Left colon (tissue), 2 donors: ENCODE data around the gene ATPAF2. TPM values are rescaled to one million over a fixed set of nuclear protein-coding genes. Genes with fewer than 3 reads are reported as not detected.
A peak's percentile ranks its signal among the peaks of the same experiment; 100 is the strongest.

Experiments used
- ATAC-seq: fragments of 200-7000 bp; cut with Tn5 transposase; one replicate; pipeline ENCODE4 v1.9.1; 2020; ENCODE audit warnings: mild to moderate bottlenecking, moderate library complexity
- DNase-seq, 2 donors: peaks; one replicate each; pipeline ENCODE4 v3.0.0-alpha.2; 2020
- intact Hi-C, 2 donors: fragments of 100-400 bp; cut with DNase I in 1 of 2; cut with micrococcal nuclease in 1 of 2; formaldehyde crosslinking; loops; one replicate each; pipeline versions ENCODE4 v1.11.2 to v1.14.0; 2022; cut with DNase I, micrococcal nuclease
- total RNA-seq, 2 donors: library from RNA; stranded (reverse); fragmentation: NEBNext Ultra II Directional; extraction: Animal tissue kit (Norgen Biotek cat#: 25700); gene quantifications; one replicate each; pipeline ENCODE4 v1.2.1, GENCODE V29; 2021
- donor health status: DM: no; HTN: no; CAD: no.
- donor health status: DM: yes; HTN: yes; CAD: no.

Gene ATPAF2
- total RNA-seq, 2 donors from 2014 or later, result 29.0 to 32.0 TPM

DNA sequence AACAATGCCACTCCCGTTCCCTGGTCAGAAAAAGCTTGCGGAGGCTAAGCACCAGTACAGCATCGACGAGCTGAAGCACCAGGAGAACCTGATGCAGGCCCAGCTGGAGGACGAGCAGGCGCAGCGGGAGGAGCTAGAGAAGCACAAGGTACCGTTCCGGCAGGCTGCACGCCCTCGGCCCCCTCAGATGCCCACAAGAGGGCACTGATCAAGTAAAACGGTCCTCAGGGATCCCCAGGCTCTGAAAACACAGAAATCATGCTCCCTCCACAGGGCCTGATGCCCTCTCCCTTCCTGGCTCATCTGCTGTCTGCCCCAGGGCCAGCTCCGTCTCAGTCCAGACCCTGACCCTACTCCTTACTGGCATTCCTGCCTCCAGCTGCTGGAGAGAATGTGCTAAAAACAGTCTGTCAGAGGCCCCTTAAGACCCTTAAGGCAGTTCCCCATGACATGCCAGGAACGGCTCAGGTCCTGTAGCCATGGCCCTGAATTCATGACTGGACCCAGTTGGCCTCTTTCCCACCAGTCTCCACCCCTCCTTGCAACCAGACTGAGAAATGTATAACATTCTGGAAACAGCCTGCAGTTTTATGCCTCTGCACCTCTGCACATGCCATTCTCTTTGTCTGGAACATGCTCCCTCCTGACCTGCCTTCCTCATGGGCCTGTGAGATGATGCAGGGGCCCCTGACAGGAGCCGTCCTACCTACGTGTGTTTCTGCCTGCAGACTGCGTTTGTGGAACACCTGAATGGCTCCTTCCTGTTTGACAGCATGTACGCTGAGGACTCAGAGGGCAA is 44.5 kb downstream of the ATPAF2 start:
- ATAC-seq (no peak), DNase-seq (no peak)
- intact Hi-C loops, result no loop called here

DNA sequence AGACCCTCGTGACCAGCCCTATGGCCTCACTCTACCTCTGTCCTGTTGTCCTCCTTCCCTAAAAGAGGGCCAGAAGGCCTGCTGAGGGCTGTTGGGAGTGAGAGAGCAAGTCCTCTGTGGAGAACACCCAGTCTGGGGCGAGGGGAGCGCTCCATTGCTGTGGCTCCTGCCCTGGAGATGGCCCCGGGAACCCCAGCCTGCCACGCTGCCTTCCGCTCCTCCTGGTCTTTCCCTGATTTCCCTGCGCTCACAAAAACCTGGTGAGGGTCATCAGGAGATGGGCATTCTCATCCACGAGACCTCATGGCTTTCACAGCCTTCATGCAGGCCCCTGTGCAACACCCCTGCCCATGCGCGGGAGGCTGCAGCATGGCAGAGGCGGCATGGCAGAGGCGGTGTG is 45.1 kb downstream of the ATPAF2 start:
- intact Hi-C loops, result no loop called here
- no peak for DNase-seq

DNA sequence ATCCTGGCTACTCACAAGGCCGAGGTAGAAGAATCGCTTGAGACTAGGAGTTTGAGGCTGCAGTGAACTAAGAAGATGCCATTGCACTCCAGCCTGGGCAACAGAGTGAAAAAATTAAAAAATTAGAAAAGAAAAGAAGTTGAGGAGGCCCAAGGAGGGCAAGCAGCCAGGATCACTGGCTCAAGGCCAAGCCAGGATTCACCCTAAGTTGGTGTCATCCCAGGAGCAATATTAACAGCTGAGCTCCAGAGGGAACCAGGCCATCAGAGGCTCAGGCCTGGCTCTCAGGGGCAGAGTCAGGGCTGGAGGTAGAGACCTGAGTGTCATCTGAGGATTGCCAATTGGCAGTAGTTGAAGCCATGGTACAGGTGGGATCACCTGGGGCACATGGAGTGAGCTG is 45.6 kb downstream of the ATPAF2 start:
- ATAC-seq (no peak), DNase-seq (no peak)
- intact Hi-C loops, result no loop called here

More for the DNA sequence above, 45.1 kb downstream of the ATPAF2 start:
- ATAC-seq, result no peak

DNA sequence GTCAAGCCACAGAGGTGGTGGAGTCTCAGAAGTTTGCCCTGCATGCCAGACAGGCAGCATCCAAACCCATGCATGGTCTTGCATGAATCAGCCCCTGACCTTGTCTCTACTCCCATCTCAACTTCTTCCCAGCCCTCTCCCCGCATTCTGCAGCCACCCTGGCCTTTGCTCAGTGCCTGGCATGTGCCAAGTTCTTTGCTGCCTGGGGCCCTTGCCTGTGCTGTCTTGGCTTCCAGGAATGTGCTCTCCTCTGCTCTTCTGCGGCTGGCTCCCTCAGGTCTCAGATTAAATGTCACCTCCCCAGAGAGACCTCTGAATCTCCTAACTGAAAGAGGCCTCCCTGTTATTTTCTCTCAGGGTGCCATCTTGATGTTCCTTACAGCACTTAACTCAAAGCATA is 48.7 kb downstream of the ATPAF2 start:
- ATAC-seq (no peak), DNase-seq (no peak)
- intact Hi-C loops, result no loop called here

DNA sequence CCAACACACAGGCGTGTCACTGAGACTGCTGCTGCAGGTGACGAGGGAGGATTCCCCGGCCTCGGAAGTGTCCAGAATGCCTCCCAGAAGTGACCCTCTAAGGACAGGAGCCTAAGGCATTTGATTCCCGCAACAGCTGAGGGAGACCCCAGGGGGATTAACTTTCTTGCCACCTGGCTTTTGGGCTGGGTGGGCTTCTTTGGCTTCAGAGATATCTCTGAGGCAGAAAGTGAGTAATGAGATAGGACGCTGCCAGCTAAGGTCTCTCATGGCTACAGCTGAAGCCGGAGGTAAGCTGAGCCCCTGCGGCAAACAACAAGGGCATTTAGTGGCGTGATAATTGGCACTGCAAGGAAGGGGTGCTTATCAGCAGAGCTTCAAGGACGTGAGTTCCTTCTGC is 49.4 kb downstream of the ATPAF2 start:
- intact Hi-C loops, result no loop called here
- ATAC-seq (no peak), DNase-seq (no peak)

DNA sequence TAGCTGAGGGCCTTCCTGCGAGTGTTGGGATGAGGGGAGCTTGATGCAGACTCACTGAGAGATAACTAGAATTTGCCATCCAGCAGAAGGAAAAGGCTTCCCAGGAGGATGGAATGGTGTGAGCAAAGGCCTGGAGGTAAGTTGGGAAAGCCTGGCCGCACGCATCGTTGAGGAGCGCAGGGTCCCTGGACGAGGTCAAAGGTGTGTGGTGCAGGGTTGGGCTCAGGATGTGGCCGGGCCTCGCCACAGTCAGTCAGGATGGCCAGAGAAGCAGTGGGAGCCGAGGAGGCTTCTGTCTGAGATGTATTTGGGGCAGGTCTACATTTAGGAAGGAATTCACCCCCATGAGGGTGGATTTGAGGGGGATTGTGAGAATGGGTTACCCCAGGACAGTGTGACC is 49.9 kb downstream of the ATPAF2 start:
- intact Hi-C loops, result no loop called here
- ATAC-seq (no peak), DNase-seq (no peak)

DNA sequence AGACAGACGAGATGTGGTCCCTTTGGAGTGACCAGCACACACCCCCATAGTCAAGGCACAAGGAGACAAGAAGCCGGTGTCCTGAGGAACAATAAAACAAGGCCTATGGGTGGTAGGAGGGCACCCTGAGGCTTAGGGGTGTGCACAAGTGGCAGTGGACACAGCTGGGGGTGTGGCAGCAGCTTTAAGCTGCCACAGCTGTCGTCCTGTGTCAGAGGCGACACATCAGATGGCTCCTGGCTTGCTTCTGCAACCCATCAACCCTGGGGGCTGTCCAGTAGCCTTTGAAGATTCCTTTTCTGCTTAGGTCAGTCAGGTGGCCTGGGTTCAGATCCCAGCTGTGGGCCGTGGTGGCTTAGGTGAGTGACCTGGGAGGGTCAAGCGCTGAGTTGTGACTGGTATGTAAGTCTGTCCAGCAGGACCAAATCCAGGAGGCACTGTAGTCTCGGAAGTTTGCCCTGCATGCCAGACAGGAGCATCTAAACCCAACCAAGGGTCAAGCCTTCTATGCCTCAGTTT is 50.5 kb downstream of the ATPAF2 start:
- DNase-seq, result no peak
- ATAC-seq, result no peak
- intact Hi-C loops, result no loop called here

DNA sequence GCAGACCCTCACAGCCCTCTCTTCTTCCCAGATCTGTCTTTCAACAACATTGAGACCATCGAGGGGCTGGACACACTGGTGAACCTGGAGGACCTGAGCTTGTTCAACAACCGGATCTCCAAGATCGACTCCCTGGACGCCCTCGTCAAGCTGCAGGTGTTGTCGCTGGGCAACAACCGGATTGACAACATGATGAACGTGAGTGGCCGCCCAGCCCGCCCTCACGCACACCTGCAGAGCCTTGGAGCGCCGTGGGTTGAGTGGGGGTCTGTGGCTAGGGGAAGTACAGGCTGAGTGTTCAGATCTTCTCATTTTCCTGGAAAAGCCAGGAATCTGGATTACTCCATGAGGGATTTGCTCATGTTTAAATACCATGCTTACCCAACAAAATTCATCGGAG is 51.1 kb downstream of the ATPAF2 start:
- intact Hi-C loops, result no loop called here
- DNase-seq (no peak), ATAC-seq (no peak)

DNA sequence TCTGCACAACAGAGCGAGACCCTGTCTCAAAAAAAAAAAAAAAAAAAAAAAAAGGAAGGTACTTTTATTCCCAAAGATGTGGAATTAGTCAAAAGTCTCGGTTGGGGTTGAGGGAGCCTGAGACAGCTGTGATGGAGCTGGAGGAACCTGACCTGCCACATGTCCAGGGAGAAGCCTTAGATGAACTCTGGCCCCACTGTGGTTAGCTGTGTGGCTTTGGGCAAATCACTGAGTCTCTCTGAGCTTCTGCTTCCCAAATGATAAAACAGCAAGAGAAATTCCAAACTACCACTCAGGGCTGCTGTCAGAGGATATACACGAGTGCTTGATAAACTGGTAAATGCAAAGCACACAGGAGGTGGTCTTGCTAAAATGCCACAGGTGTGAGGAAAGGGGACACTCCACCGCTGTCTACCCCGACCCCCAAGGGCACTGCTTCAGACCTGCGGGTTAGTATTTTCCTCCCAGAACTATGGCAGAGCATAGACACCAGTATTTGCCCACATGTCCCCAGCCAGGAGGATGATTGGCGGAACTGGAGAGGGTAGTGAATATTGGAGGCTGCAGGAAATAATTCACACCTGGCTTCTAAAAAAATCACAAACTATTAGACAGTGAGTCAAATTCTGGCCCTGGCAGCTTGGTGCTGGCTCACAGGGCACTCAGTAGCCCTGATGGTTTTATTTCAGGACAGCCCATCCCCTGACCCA is 51.6 kb downstream of the ATPAF2 start:
- DNase-seq (no peak), ATAC-seq (no peak)
- intact Hi-C loops, result no loop called here

DNA sequence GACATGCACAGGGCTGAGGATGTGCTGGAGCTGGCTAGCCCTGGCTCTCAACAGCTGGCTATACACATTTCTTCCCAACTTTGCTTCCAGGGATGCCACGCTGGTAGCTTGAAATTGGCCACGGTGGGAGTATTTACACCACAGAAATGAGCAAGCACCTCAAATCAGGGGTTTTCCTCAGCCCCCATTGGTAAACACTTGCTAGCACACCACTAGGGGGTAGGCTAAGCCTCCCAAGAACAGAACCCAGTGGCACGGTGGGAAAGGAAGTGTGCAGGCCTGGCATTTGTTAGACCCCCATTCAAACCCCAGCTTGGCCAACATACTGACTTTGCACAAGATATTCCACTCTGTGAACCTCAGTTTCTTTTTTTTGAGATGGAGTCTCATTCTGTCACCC is 53.4 kb downstream of the ATPAF2 start:
- ATAC-seq, result no peak

DNA sequence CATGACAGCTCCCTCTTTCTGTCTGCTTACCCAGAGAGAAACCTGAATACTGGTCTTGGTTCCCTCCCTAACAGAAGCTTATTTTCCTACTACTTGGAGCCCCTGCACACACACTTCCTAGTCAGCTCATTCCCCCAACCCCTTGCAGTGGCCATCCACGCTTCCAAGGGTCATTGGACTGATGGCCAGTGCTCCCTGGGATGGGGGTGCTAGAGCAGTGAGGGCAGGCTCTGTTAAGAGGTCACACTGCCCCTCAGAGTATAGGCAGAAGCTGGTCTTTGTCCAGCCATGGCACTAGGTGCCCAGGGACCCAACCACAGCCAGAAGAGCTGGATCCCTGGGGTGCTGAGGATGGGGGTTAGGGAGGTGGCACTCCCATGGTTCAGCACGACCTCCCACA is 53.8 kb downstream of the ATPAF2 start:
- DNase-seq (no peak), ATAC-seq (no peak)
- intact Hi-C loops, result no loop called here

More for the DNA sequence above, 53.4 kb downstream of the ATPAF2 start:
- no peak for DNase-seq
- intact Hi-C loops, result no loop called here

DNA sequence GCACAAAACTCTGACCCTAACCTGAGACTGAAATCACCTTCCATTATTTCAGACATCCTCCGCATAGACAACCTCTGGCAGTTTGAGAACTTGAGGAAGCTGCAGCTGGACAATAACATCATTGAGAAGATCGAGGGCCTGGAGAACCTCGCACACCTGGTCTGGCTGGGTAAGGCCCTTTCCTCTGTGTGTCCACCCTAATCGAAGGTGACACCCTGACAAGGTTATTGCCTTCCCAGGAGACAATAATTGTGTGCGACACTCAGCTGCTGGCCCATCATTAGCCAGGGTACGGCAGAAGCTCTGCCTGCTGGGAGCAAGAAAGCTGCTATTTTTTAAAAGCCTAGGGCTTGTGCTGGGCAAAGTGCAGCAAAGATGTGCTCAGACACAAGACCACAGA is 55.2 kb downstream of the ATPAF2 start:
- ATAC-seq (no peak), DNase-seq (no peak)
- intact Hi-C loops, result no loop called here

DNA sequence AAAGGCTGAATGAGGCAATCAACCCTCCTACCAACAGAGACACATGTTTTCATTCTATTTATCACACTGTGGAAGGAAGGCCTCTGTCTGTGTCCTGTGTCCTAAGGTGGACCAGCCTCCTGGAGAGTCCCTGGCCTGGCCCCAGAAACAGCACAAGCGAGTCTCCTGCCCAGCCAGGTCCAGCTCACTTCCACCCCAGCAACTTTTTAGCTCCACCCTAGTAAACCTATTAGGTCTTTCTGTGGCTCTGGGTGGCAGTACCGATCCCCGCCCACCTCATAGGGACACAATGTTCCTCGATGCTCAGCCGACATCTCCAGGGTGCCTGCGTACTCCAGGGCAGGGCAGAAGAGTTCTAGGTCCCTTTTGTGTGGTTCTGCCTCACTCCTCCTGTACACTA is 55.6 kb downstream of the ATPAF2 start:
- ATAC-seq (peak; percentile 64), DNase-seq (no peak)
- intact Hi-C loops, result no loop called here

DNA sequence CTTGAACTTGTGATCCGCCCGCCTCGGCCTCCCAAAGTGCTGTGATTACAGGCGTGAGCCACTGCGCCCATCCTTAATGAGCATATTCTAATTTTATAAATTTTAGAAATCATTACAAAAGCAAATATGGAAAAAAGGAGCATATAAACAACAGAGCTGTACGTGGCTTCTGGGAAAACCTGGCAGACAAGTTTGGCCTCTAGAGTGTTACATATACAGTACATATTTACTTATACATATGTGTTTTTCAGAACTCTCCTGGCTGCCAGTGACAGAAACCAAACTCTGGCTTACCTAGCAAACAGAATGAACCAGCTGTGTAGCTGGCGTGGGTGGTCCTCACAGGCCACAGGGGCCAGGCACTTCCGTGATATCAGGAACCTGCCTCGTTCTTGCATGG is 56.2 kb downstream of the ATPAF2 start:
- intact Hi-C loops, result no loop called here
- DNase-seq (no peak), ATAC-seq (no peak)

DNA sequence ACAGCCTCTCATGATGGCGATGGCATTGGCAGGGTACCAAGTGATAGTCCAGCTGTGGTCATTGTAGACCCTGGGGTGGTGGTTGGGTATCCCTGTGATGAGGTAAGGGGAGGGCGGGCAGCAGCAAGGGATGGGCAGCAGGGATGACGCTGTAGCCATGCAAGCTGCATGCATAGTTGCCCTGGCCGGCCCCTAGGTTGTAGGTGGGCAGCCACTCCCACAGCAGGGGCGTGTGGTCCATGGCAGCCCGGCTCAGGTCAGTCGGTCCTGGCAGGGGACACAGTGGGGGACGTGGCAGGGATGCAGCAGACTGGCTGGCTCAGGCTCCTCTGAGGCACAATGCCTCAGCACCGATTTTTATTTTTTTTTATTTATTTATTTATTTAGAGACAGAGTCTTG is 57.6 kb downstream of the ATPAF2 start:
- intact Hi-C loops, result no loop called here
- ATAC-seq, result no peak
- no peak for DNase-seq

DNA sequence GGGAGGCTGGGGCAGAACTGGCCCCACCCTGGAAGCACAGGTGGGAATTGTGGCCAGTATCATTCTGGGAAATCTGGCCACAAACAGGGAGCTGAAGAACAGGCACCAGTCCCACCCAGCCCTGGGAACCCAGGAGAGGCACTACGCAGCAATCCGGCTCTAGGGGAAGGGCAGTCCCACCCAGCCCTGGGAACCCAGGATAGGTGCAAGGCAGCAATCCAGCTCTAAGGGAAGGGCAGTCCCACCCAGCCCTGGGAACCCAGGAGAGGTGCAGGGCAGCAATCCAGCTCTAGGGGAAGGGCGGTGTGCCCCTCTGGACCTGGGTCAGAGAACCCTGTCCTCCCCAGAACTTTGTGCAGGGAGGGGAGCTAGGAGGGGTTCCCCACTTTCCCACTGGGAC is 59.2 kb downstream of the ATPAF2 start:
- DNase-seq, result no peak
- intact Hi-C loops, result no loop called here
- ATAC-seq, result peak; percentile 65

DNA sequence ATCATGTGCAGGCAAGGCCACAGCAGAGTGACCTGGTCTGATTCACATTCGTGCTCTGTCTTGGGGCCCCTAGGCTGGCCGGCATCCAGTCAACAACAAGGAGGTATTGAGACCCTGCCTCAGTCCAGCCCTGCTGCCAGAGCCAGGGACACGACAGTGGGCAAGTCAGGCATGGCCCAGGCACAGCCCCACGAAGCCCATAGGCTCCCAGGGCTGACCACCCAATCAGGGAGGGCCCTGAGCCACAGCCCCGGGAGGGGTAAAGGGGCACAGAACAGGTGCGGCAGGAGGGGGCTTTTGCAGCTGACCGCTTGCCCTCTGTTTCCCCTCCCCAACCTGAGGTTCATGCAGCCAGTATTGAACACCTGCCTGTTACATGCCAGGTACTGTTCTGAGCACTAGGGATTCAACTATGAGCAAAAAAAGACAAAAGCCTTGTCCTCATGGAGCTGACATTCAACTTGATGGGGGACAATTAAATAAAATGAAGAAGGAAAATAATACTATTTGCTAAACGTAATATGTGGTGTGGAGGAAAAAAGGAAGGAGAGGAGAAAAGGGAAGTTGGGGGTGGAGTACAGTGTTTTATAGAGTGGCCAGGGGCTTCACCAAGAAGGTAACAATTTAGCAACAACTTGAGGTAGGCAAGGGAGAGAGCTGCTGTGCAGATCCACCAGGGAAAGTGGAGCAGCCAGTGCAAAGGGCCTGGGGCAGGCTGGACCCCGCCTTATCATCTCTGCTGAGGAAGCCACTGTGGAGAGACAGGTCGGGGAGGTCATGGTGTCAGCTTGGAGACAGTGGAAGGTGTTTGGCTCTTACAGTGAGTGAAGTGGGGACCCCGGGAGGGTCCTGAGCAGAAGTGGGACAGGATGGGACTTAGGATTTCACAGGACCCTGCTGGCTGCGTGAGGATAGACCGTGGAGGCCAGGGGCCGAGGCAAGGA is 60.2 kb downstream of the ATPAF2 start:
- no peak for DNase-seq
- ATAC-seq, result no peak
- intact Hi-C loops, result no loop called here

DNA sequence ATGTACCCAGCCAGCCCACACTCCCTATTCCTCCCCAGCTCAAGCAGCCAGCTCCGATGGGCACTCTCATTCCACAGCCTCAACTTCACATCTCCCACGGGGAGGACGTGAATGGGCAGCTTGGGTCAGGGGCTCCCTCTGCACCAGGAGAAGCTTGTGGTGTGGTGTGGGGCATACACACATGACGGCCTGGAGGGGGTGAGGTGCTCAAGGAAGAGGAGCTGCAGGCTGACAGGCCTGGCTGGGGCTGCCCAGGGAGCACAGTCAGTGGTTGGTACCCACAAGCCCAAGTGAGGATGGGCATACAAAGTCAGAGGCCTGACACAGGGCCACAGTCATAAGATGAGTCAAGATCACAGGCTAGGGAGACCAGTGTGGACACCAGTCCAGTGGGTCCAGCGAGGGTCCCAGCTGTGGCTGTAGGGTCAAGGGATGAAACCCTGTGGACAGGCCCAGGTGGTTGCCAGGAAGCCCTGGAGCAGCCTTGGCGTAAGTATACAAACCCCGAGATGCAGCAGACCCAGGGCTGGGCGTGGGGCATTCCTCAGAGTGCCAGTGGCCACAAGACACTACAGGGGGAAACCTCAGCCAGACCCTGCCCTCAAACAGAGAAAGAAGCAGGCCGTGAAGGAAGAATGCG is 61.9 kb downstream of the ATPAF2 start:
- DNase-seq (no peak), ATAC-seq (no peak)
- intact Hi-C loops, result no loop called here

DNA sequence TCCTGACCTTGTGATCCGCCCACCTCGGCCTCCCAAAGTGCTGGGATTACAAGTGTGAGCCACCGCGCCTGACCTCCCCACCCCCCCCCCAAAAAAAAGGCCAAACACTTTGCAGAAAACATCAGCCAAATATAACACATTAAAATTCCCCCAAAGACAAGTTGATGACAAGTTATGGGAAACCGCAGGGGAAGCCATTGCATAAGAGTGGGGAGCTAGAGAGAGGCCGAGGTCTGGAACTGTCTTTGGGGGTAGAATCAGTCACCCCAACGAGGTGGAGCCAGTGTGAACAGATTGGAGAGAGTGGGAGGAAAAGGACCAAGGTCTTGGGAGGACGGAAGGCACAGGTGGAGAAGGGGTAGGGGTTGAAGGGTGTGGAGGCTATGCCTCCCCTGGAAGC is 63.5 kb downstream of the ATPAF2 start:
- intact Hi-C loops, result no loop called here
- ATAC-seq, result no peak

More for the DNA sequence above, 63.5 kb downstream of the ATPAF2 start:
- no peak for DNase-seq
